Measurements from ENCODE around the gene MOXD1. TPM values are rescaled to one million over a fixed set of nuclear protein-coding genes. Genes with fewer than 3 reads are reported as not detected.

The MOXD1 gene
- total RNA-seq, 1 experiment from 2014 or later: 5.0 TPM

DNA sequence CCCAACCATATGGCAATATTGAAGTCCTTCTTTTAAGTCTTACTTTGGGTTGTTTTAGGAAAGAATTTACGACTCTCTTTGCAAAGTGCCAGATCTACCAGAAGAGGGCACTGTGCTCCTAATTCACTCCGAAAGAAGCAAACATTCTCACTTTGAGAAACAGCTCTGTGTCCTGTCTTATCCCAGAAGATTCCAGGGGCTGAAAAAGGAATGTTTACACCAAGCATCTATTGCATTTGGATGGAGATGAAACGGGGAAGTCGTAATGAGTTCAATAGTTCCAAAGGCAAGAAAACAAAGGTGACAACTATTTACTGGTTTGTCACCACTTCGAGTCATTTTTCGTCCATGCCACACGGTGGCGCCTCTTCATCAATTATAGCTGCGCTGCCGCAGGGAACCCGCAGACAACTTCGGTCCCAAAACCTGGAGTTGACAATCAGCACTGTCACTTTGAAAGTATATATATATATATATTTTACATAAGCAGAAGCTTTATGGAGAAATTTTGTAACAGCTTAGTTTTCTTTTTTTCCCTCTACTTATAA, 121.6 kb downstream of the MOXD1 start:
- BruUV-seq (replicated peaks): no TSS peak
- intact Hi-C loops (cut with micrococcal nuclease): loop anchor here (1.0 to 5.0 kb wide), 4 partner anchors 19 to 352 kb away; no protein-coding TSS in a partner anchor
- no peak overlapping the region for H3K9ac ChIP-seq (ENCODE audit: low read length)

GRCh38 chr6:132275066-132275970, 126.0 kb downstream of the MOXD1 start:
- ChIA-PET POLR2A (ENCODE audit: unreplicated experiment) (no interaction called here), CTCF (no interaction called here)
- no TSS peak for BruUV-seq (replicated peaks)
- Histone ChIP-seq H3K4me3 (ENCODE audit: low read length) (no peak overlapping the region), H3F3A (ENCODE audit: low read length, unreplicated experiment) (no peaks in the 10 kb centered on the region), H3K4me1 (ENCODE audit: insufficient read depth, low read length) (no peaks in the 10 kb centered on the region), H3K4me2 (ENCODE audit: low read length) (no peak overlapping the region), H3K79me2 (ENCODE audit: low read length) (no peaks in the 10 kb centered on the region), H3K27me3 (ENCODE audit: low read length) (no peaks in the 10 kb centered on the region), H3K27ac (ENCODE audit: low read length) (no peak overlapping the region), H2AFZ (ENCODE audit: low read length) (no peak overlapping the region), H3K36me3 (ENCODE audit: low read depth, low read length) (peaks cover 3% of the 10 kb centered on the region; the same call in 1 of the 2 replicates), H3K9ac (ENCODE audit: low read length) (no peak overlapping the region), H3K9me3 (ENCODE audit: low read length) (no peaks in the 10 kb centered on the region), H3K9me2 (replicated peaks; ENCODE audit: low read length) (no peaks in the 10 kb centered on the region), H4K20me1 (ENCODE audit: low read length) (no peaks in the 10 kb centered on the region)
- TF ChIP-seq, protein P1, sequence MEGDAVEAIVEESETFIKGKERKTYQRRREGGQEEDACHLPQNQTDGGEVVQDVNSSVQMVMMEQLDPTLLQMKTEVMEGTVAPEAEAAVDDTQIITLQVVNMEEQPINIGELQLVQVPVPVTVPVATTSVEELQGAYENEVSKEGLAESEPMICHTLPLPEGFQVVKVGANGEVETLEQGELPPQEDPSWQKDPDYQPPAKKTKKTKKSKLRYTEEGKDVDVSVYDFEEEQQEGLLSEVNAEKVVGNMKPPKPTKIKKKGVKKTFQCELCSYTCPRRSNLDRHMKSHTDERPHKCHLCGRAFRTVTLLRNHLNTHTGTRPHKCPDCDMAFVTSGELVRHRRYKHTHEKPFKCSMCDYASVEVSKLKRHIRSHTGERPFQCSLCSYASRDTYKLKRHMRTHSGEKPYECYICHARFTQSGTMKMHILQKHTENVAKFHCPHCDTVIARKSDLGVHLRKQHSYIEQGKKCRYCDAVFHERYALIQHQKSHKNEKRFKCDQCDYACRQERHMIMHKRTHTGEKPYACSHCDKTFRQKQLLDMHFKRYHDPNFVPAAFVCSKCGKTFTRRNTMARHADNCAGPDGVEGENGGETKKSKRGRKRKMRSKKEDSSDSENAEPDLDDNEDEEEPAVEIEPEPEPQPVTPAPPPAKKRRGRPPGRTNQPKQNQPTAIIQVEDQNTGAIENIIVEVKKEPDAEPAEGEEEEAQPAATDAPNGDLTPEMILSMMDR (conservative IDR thresholded peaks at IDR 0.05; ENCODE audit: low read depth, low read length): no peak
- TF ChIP-seq EZH2phosphoT487 (IDR thresholded peaks at IDR 0.05; ENCODE audit: borderline replicate concordance, low read length) (no peak), EZH2 (IDR thresholded peaks at IDR 0.05; ENCODE audit: low read length, unreplicated experiment) (no peak)
- intact Hi-C loops (cut with micrococcal nuclease): loop anchor here (5.0 kb wide), 1 partner anchor 348 kb away; no protein-coding TSS in a partner anchor
- DNase-seq (no peak), ATAC-seq (no peak)

More for the DNA sequence above, 121.6 kb downstream of the MOXD1 start:
- H3F3A ChIP-seq (ENCODE audit: low read length, unreplicated experiment): no peaks in the 10 kb centered on the region
- no peak for TF ChIP-seq EZH2 (IDR thresholded peaks at IDR 0.05; ENCODE audit: low read length, unreplicated experiment)
- TF ChIP-seq, protein P1 (conservative IDR thresholded peaks at IDR 0.05; ENCODE audit: low read depth, low read length): peak; percentile 96
- H3K27me3 ChIP-seq (ENCODE audit: low read length): no peaks in the 10 kb centered on the region
- ChIA-PET CTCF (interaction anchor here (0.5 to 1.5 kb wide), 9 partner anchors 19 to 433 kb away, joined by 3 to 19 read pairs (median 3); no protein-coding TSS in a partner anchor), POLR2A (ENCODE audit: unreplicated experiment) (interaction anchor here (0.5 to 0.7 kb wide), 2 partner anchors 53 to 328 kb away, joined by 3 to 4 read pairs; partner anchors contain the start of gene CCN2)
- H3K4me1 ChIP-seq (ENCODE audit: insufficient read depth, low read length): no peaks in the 10 kb centered on the region
- no peaks in the 10 kb centered on the region for H3K79me2 ChIP-seq (ENCODE audit: low read length)
- H3K36me3 ChIP-seq (ENCODE audit: low read depth, low read length): peaks cover 3% of the 10 kb centered on the region; the same call in 1 of the 2 replicates
- peak overlapping the region; percentile 68 for H3K4me3 ChIP-seq (ENCODE audit: low read length)
- H4K20me1 ChIP-seq (ENCODE audit: low read length): no peaks in the 10 kb centered on the region
- no peaks in the 10 kb centered on the region for H3K9me3 ChIP-seq (ENCODE audit: low read length)
- no peaks in the 10 kb centered on the region for H3K9me2 ChIP-seq (replicated peaks; ENCODE audit: low read length)
- peak overlapping the region; percentile 89 for H3K4me2 ChIP-seq (ENCODE audit: low read length)
- H3K27ac ChIP-seq (ENCODE audit: low read length): no peak overlapping the region
- peak overlapping the region; percentile 97 for H2AFZ ChIP-seq (ENCODE audit: low read length)
- DNase-seq (peak; percentile 76), ATAC-seq (peak; percentile 64)

All from PC-3 (cell line).